Femur (tissue), 1 donor: ENCODE results near the gene SDS.

Experiments used
- DNase-seq: peaks from one replicate; pipeline ENCODE4 v3.0.0-alpha.2; 2017

Gene SDS

DNA sequence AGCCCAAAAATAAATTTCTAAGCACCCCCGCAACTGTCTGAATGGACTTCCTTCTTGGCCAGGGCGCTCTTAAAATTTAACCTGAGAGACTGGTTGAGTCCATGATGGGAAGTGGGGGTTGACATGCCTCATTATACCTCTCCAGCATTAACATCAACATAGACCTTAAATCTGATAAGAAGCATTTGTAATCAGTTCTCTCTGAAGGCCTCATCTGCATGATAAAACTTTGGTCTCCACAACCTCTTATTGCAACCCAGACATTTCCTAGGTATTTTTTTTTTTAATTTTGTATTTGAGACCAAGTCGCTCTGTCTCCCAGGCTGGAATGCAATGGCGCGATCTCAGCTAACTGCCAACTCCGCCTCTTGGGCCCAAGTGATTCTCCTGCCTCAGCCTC lies 58.4 kb downstream of the SDS start:
- DNase-seq: no peak
